Measurements from ENCODE around the gene CRTAP.

The CRTAP gene

GRCh38 chr3:33111581-33111980 is 2.2 kb upstream of the CRTAP start:
- DNase-seq (ENCODE audit: low spot score): no peak
- no peak overlapping the region for H3K27ac ChIP-seq
- no peak for TF ChIP-seq CTCF (IDR thresholded peaks at IDR 0.05)
- no peak overlapping the region for H3K4me3 ChIP-seq

DNA sequence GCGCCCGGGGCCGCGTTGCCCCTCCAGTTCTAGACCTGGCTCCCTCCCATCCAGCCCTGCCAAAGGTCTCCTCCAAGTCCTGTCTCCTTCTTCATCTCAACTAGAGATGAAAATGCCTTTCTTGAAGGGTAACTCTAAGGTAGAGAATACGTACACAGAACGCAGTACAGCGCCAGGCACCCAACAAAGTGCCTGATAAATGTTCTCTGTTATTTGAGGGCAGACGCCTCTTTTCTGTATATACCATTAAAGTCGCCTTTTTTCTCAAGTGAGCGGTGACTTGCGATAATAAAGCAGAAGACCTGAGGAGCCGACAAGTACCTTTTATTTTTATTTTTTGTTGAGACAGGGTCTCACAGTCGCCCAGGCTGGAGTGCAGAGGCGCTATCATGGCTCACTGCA is 809 bp downstream of the CRTAP start:
- peak overlapping the region; percentile 97 to 99 for H3K27ac ChIP-seq
- no peak for TF ChIP-seq CTCF (IDR thresholded peaks at IDR 0.05)
- H3K4me3 ChIP-seq: peak overlapping the region; percentile 96
- DNase-seq (ENCODE audit: low spot score): no peak

- H3K4me3 ChIP-seq: peak overlapping the region; percentile 96
- no peak for TF ChIP-seq CTCF (IDR thresholded peaks at IDR 0.05)
- H3K27ac ChIP-seq: peak overlapping the region; percentile 97 to 99
- peak; percentile 88 for DNase-seq (ENCODE audit: low spot score)
These were observed 1.4 kb downstream of the CRTAP start for GRCh38 chr3:33115024-33115768.

GRCh38 chr3:33117461-33117860 is 3.6 kb downstream of the CRTAP start:
- no peak overlapping the region for H3K4me3 ChIP-seq
- H3K27ac ChIP-seq: peak overlapping the region in 1 of 2 donors; percentile 25
- TF ChIP-seq CTCF (IDR thresholded peaks at IDR 0.05): no peak
- no peak for DNase-seq (ENCODE audit: low spot score)

DNA sequence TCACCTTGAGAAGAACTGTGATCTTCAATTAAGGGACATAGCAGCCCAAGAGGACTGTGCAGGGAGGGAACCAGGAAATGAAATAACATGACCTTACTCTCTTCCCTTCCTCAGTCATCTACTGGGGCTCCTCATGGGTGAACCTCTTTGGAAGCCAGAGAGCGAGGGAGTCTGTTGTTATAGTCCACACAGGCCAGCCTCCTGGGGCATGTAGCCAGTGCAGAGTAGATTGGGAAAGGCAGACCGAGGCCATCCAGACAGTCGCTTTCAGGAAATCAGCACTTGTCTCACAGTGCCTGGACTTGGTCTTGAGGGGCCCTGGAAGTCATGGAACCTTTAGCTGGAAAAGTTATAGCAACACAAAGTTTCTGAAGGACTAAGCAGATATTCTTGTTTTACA is 6.1 kb downstream of the CRTAP start:
- H3K4me3 ChIP-seq: no peak overlapping the region
- no peak for TF ChIP-seq CTCF (IDR thresholded peaks at IDR 0.05)
- H3K27ac ChIP-seq: peak overlapping the region in 1 of 2 donors; percentile 39
- DNase-seq (ENCODE audit: low spot score): no peak

- DNase-seq (ENCODE audit: low spot score): no peak
- Histone ChIP-seq H3K4me3 (no peak overlapping the region), H3K27ac (no peak overlapping the region)
- no peak for TF ChIP-seq CTCF (IDR thresholded peaks at IDR 0.05)
These were observed 9.2 kb downstream of the CRTAP start for GRCh38 chr3:33122991-33123390.

DNA sequence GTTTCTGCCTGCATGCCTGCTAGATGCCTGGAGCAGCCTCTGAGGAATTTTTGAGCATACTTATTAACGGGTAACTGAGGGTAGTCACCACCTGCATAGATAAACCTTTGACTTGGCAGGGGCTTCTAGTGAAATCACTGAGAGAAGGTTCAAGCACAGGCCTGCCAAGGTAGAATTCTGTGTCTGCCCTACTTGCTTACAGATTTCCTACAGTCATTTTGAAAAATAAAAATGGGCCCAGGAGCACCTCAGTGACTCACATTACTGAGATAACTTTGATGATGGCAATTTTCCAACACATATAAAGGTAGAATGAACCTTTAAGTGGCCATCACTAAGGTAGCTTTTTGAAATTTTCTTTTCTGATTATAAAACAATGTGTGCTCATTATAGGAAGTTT is 10.8 kb downstream of the CRTAP start:
- no peak for TF ChIP-seq CTCF (IDR thresholded peaks at IDR 0.05)
- Histone ChIP-seq H3K4me3 (no peak overlapping the region), H3K27ac (no peak overlapping the region)
- no peak for DNase-seq (ENCODE audit: low spot score)

Measured in coronary artery (tissue), 2 donors.